ENCODE results near the gene WNT7A. TPM values are rescaled to one million over a fixed set of nuclear protein-coding genes. Genes with fewer than 3 reads are reported as not detected.

The WNT7A gene
- total RNA-seq, 1 experiment from 2014 or later, result 0.34 TPM

GRCh38 chr3:13895155-13896105 is 15.6 kb upstream of the WNT7A start:
- no TSS peak for BruUV-seq (replicated peaks)
- H2AFZ ChIP-seq (ENCODE audit: low read depth, low read length, poor library complexity, severe bottlenecking), result peak overlapping the region; percentile 44
- no peak for TF ChIP-seq EGR1 (IDR thresholded peaks at IDR 0.05; ENCODE audit: low read depth)
- peak; percentile 53 for TF ChIP-seq POLR2AphosphoS5 (IDR thresholded peaks at IDR 0.05; ENCODE audit: low read depth, low read length)
- TF ChIP-seq FOSL1 (IDR thresholded peaks at IDR 0.05; ENCODE audit: low read depth), result no peak
- no peak for TF ChIP-seq MAX (IDR thresholded peaks at IDR 0.05)
- peak overlapping the region; percentile 46 for H3K9ac ChIP-seq (ENCODE audit: low read length)
- POLR2A ChIA-PET, result no interaction called here
- H3K36me3 ChIP-seq (ENCODE audit: control insufficient read depth in 1 of 2, insufficient read depth in 2 of 2, low read length in 2 of 2), result no peaks in the 10 kb centered on the region
- H3K9me3 ChIP-seq (ENCODE audit: control insufficient read depth in 1 of 2, insufficient read depth in 1 of 2, low read depth in 1 of 2, low read length in 2 of 2), result no peaks in the 10 kb centered on the region
- peak overlapping the region; percentile 73 for H3K4me2 ChIP-seq (ENCODE audit: low read length)
- H3K4me3 ChIP-seq (replicated peaks in 1 of 2; ENCODE audit: low read depth in 1 of 2, low read length in 2 of 2), result peak overlapping the region; percentile 32 to 39
- RAD21 ChIA-PET (ENCODE audit: low non-redundant PET in 1 of 2, low total read pairs in 2 of 2, uncharacterized antibody in 2 of 2, unreplicated experiment in 2 of 2), result interaction anchor here in 1 of 2 experiments (0.7 to 1.6 kb wide), 2 partner anchors 229 to 230 kb away, joined by 3 to 7 read pairs; partner anchors contain the start of genes CHCHD4 and TMEM43
- peak; percentile 100 for ATAC-seq
- peaks cover 8 to 24% of the 10 kb centered on the region in 2 experiments; a peak in 3 of 4 replicates for H3K4me1 ChIP-seq (ENCODE audit: control insufficient read depth in 1 of 2, insufficient read depth in 2 of 2, low read length in 2 of 2)
- intact Hi-C loops (cut with micrococcal nuclease), result loop anchor here (1.0 to 5.0 kb wide), 5 partner anchors 219 to 1027 kb away; partner anchors contain the start of gene TMEM43
- no peak overlapping the region for H3K27ac ChIP-seq (ENCODE audit: low read depth, low read length)
- no peaks in the 10 kb centered on the region for H3K27me3 ChIP-seq (ENCODE audit: insufficient read depth, low read length)
- CTCF ChIA-PET, result interaction anchor here (1.5 to 2.1 kb wide), 3 partner anchors 219 to 653 kb away, joined by 3 to 36 read pairs (median 7); no protein-coding TSS in a partner anchor
- H3K9me2 ChIP-seq (ENCODE audit: insufficient read depth), result no peaks in the 10 kb centered on the region
- H4K20me1 ChIP-seq (ENCODE audit: insufficient read depth), result no peaks in the 10 kb centered on the region
- no peaks in the 10 kb centered on the region for H3K79me2 ChIP-seq (ENCODE audit: insufficient read depth, low read length)
- DNase-seq (ENCODE audit: low read depth, low spot score), result peak; percentile 77

- Histone ChIP-seq H4K20me1 (ENCODE audit: insufficient read depth) (no peaks in the 10 kb centered on the region), H3K4me1 (ENCODE audit: control insufficient read depth in 1 of 2, insufficient read depth in 2 of 2, low read length in 2 of 2) (peaks cover 8 to 25% of the 10 kb centered on the region in 2 experiments; a peak in 3 of 4 replicates), H3K9me2 (ENCODE audit: insufficient read depth) (no peaks in the 10 kb centered on the region), H3K4me3 (replicated peaks in 1 of 2; ENCODE audit: low read depth in 1 of 2, low read length in 2 of 2) (peak overlapping the region in 1 of 2 experiments; percentile 39; a peak in 2 of 4 replicates), H3K27ac (ENCODE audit: low read depth, low read length) (no peak overlapping the region), H3K9me3 (ENCODE audit: control insufficient read depth in 1 of 2, insufficient read depth in 1 of 2, low read depth in 1 of 2, low read length in 2 of 2) (no peaks in the 10 kb centered on the region), H3K79me2 (ENCODE audit: insufficient read depth, low read length) (no peaks in the 10 kb centered on the region), H3K27me3 (ENCODE audit: insufficient read depth, low read length) (no peaks in the 10 kb centered on the region), H3K9ac (ENCODE audit: low read length) (no peak overlapping the region), H2AFZ (ENCODE audit: low read depth, low read length, poor library complexity, severe bottlenecking) (no peak overlapping the region), H3K4me2 (ENCODE audit: low read length) (peak overlapping the region; percentile 73), H3K36me3 (ENCODE audit: control insufficient read depth in 1 of 2, insufficient read depth in 2 of 2, low read length in 2 of 2) (no peaks in the 10 kb centered on the region)
- no TSS peak for BruUV-seq (replicated peaks)
- ATAC-seq, result no peak
- CTCF ChIA-PET, result no interaction called here
- no peak for TF ChIP-seq CEBPB (IDR thresholded peaks at IDR 0.05; ENCODE audit: low read depth)
- TF ChIP-seq YY1 (IDR thresholded peaks at IDR 0.05; ENCODE audit: extremely low read depth, insufficient replicate concordance, low read depth, low read length), result no peak
- TF ChIP-seq SRF (IDR thresholded peaks at IDR 0.05; ENCODE audit: low read depth), result no peak
- TF ChIP-seq JUND (IDR thresholded peaks at IDR 0.05), result no peak
- no peak for TF ChIP-seq ZNF274 (IDR thresholded peaks at IDR 0.05; ENCODE audit: low read depth, low read length)
- no peak for TF ChIP-seq POLR2AphosphoS5 (IDR thresholded peaks at IDR 0.05; ENCODE audit: low read depth, low read length)
- TF ChIP-seq ZFX (IDR thresholded peaks at IDR 0.05), result no peak
- TF ChIP-seq EZH2 (IDR thresholded peaks at IDR 0.05), result no peak
- TF ChIP-seq EZH2phosphoT487 (IDR thresholded peaks at IDR 0.05; ENCODE audit: borderline replicate concordance), result no peak
- TF ChIP-seq ATF3 (IDR thresholded peaks at IDR 0.05), result no peak
- intact Hi-C loops (cut with micrococcal nuclease), result loop anchor here (5.0 kb wide), 2 partner anchors 233 to 1028 kb away; partner anchors contain the start of gene TMEM43
- no peak for DNase-seq (ENCODE audit: low read depth, low spot score)
- POLR2A ChIA-PET, result no interaction called here
- RAD21 ChIA-PET (ENCODE audit: low non-redundant PET in 1 of 2, low total read pairs in 2 of 2, uncharacterized antibody in 2 of 2, unreplicated experiment in 2 of 2), result interaction anchor here in 1 of 2 experiments (0.7 kb wide), 1 partner anchor 231 kb away, joined by 3 read pairs; no protein-coding TSS in a partner anchor
Observed at GRCh38 chr3:13894807-13895154, 14.9 kb upstream of the WNT7A start.
